ENCODE results near the gene CORO2A.

DNA sequence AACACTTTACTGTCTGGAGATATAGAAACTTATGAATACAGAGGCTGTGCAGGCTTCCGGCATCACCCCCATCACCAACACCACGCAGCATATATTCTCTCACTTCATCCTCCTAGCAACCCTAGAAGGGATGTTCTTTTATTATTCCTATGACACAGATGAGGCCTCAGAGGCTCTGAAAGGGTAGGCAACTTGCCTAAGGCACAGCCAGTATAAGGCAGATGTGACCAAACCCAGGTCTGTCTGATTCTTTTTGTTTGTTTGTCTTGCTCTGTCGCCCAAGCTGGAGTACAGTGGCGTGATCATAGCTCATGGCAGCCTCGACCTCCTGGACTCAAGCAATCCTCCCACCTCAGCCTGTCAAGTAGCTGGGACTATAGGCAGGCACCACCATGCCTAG lies 22.8 kb upstream of the CORO2A start:
- TF ChIP-seq CTCF (tag by site-specific recombination; IDR thresholded peaks at IDR 0.05) (no peak), KLF16 (tag by site-specific recombination; IDR thresholded peaks at IDR 0.05) (no peak), MEIS1 (CRISPR knock-in tag; IDR thresholded peaks at IDR 0.05; ENCODE audit: borderline replicate concordance) (no peak), ZNF501 (tag by site-specific recombination; IDR thresholded peaks at IDR 0.05) (no peak), ZNF248 (tag by site-specific recombination; IDR thresholded peaks at IDR 0.05) (no peak), ZNF26 (tag by site-specific recombination; IDR thresholded peaks at IDR 0.05) (no peak), TRIM28 (IDR thresholded peaks at IDR 0.05; ENCODE audit: borderline replicate concordance, low read length) (no peak)
